ENCODE measurements around the gene IMPA2.
"Not testable (repeated sequence)": the region's sequence is repeated elsewhere in the genome, so short reads cannot be mapped to it uniquely, and the experiment has no call there.

DNA sequence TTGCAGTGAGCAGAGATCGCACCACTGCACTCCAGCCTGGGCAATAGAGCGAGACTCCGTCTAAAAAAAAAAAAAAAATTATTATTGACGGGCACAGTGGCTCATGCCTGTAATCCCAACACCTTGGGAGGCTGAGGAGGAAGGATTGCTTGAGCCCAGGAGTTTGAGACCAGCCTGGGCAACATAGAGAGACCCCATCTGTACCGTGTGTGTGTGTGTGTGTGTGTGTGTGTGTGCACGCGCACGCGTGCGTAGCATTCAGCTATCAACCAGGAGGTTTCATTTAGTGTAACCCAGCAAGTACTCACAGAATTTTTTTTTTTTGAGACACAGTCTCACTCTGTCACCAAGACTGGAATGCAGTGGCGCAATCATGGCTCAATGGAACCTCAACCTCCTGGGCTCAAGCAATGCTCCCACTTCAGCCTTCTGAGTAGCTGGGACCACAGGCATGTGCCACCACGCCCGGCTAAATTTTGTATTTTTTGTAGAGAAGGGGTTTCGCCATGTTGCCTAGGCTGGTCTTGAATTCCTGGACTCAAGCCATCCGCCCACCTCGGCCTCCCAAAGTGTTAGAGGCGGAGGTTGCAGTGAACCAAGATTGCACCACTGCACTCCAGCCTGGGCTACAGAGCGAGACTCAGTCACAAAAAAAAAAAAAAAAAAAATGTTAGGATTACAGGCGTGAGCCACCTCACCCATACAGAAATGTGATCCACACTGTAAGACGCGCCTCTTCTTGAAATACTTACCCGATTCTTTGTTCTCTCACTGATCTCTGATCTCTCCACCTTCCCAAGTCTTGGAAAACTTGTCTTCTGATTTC lies 35.3 kb upstream of the IMPA2 start:
- not testable (repeated sequence) for TF ChIP-seq ZNF600 (tag by site-specific recombination; IDR thresholded peaks at IDR 0.05); ZNF138 (tag by site-specific recombination; IDR thresholded peaks at IDR 0.05; ENCODE audit: borderline replicate concordance); ZNF121 (tag by site-specific recombination; IDR thresholded peaks at IDR 0.05); ZNF157 (tag by site-specific recombination; IDR thresholded peaks at IDR 0.05); MZF1 (tag by site-specific recombination; IDR thresholded peaks at IDR 0.05; ENCODE audit: borderline replicate concordance)
- TF ChIP-seq, protein P1, sequence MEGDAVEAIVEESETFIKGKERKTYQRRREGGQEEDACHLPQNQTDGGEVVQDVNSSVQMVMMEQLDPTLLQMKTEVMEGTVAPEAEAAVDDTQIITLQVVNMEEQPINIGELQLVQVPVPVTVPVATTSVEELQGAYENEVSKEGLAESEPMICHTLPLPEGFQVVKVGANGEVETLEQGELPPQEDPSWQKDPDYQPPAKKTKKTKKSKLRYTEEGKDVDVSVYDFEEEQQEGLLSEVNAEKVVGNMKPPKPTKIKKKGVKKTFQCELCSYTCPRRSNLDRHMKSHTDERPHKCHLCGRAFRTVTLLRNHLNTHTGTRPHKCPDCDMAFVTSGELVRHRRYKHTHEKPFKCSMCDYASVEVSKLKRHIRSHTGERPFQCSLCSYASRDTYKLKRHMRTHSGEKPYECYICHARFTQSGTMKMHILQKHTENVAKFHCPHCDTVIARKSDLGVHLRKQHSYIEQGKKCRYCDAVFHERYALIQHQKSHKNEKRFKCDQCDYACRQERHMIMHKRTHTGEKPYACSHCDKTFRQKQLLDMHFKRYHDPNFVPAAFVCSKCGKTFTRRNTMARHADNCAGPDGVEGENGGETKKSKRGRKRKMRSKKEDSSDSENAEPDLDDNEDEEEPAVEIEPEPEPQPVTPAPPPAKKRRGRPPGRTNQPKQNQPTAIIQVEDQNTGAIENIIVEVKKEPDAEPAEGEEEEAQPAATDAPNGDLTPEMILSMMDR (tag by site-specific recombination; IDR thresholded peaks at IDR 0.05) = not testable (repeated sequence)

All from HEK293 (cell line).